ENCODE data around the gene CDKAL1.
A peak's percentile ranks its signal among the peaks of the same experiment; 100 is the strongest.
"Not testable (repeated sequence)": the region's sequence is repeated elsewhere in the genome, so short reads cannot be mapped to it uniquely, and the experiment has no call there.

Gene CDKAL1

GRCh38 chr6:20808924-20809323 lies 274.7 kb downstream of the CDKAL1 start:
- DNase-seq: no peak

GRCh38 chr6:20810727-20811108 lies 276.5 kb downstream of the CDKAL1 start:
- DNase-seq: peak; percentile 67

GRCh38 chr6:20811109-20811761 lies 277.0 kb downstream of the CDKAL1 start:
- DNase-seq: peak; percentile 62

GRCh38 chr6:20812776-20813175 lies 278.5 kb downstream of the CDKAL1 start:
- peak; percentile 78 for DNase-seq

- no peak for DNase-seq
These were observed 280.2 kb downstream of the CDKAL1 start for GRCh38 chr6:20814494-20814893.

- DNase-seq: no peak
These were observed 281.9 kb downstream of the CDKAL1 start for GRCh38 chr6:20816126-20816525.

- no peak for DNase-seq
These were observed 283.6 kb downstream of the CDKAL1 start for GRCh38 chr6:20817806-20818320.

GRCh38 chr6:20819774-20820400 lies 285.6 kb downstream of the CDKAL1 start:
- DNase-seq: no peak

GRCh38 chr6:20826378-20826777 lies 292.1 kb downstream of the CDKAL1 start:
- peak; percentile 26 for DNase-seq

- DNase-seq: no peak
These were observed 293.5 kb downstream of the CDKAL1 start for GRCh38 chr6:20827798-20828197.

- DNase-seq: no peak
These were observed 296.3 kb downstream of the CDKAL1 start for GRCh38 chr6:20830576-20830975.

GRCh38 chr6:20831251-20831650 lies 297.0 kb downstream of the CDKAL1 start:
- not testable (repeated sequence) for DNase-seq

GRCh38 chr6:20833881-20834515 lies 299.7 kb downstream of the CDKAL1 start:
- DNase-seq: no peak

GRCh38 chr6:20835315-20836010 lies 301.2 kb downstream of the CDKAL1 start:
- no peak for DNase-seq

GRCh38 chr6:20837189-20837588 lies 302.9 kb downstream of the CDKAL1 start:
- DNase-seq: no peak

- no peak for DNase-seq
These were observed 303.9 kb downstream of the CDKAL1 start for GRCh38 chr6:20838113-20838512.

- no peak for DNase-seq
These were observed 305.4 kb downstream of the CDKAL1 start for GRCh38 chr6:20839630-20840029.

- no peak for DNase-seq
These were observed 306.4 kb downstream of the CDKAL1 start for GRCh38 chr6:20840675-20841074.

GRCh38 chr6:20841806-20842205 lies 307.5 kb downstream of the CDKAL1 start:
- DNase-seq: no peak

- no peak for DNase-seq
These were observed 311.3 kb downstream of the CDKAL1 start for GRCh38 chr6:20845592-20845991.

- DNase-seq: no peak
These were observed 312.4 kb downstream of the CDKAL1 start for GRCh38 chr6:20846602-20847028.

GRCh38 chr6:20847904-20848303 lies 313.6 kb downstream of the CDKAL1 start:
- DNase-seq: no peak

GRCh38 chr6:20850686-20851416 lies 316.6 kb downstream of the CDKAL1 start:
- DNase-seq: no peak

Measured in NCI-H2029 (cell line).